K562 treated with DMSO at 1 percent for 12 hours (cell line): ENCODE results near the gene POM121C. TPM values are rescaled to one million over a fixed set of nuclear protein-coding genes. Genes with fewer than 3 reads are reported as not detected.

ENCODE experiments used
- total RNA-seq: library from RNA; unstranded; fragments of 300-600 nt; gene quantifications from 2 replicates; pipeline ENCODE4 v1.2.3, GENCODE V29; 2022; ENCODE audit not compliant: insufficient read depth

Gene POM121C
- total RNA-seq: 20.1 and 80.0 TPM in 2 replicates

DNA sequence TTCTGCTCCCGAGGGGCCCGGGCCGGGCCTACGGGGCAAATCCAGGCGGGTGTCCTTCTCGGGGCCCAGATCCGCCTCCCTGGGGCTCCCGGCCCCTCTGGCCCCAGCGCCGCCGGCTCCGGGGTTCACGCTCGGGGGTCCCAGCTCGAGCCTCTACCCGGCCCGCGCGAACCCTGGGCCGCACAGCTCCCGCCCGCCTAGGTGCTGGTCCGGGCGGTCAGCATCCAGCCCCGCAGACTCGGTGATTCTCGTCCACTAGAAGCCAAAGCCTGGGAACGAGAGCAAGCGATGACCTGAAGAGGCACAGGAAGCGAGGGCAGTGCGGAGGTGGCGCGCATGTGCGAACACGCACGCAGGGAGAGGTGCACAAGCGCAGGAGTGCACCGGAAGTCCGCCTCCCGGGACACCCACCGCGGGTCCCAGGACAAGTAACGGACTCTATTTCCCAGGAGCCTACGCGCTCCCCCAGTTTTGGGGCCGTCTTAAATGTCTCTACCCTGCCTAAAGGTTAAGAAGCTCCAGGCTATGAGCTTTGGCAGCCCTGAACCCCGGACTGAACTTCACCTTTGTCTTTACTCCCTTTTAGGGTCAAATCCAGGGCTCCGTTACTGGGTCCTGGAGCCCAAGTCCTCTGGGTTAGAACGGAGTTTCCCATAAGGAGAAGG lies at the start of gene POM121C:
Gene POM121C (minus strand): TSS at position 321 of the 665 bp plus-strand sequence. CDS start 44,803 bp downstream, outside the sequence.

DNA sequence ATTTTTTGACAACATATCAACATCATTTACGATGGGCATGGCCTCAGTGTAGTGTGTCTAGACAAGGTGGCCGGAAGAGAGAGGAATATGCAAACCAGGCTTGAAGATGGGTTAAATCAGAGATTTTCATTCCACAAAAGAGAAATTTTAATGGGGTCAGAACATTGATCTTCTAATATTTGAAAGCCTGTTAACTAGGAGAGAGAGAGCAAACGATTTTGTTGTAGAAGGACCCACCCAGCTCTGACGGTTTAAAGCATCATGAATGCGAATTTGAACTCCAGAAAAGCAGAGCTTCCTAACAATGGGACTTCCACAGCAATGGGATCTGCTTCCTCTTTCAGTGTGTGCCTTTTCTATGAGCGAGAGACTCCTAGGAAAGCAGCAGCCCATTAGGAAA lies 5.9 kb upstream of the POM121C start, which contains the start of gene SPDYE5:
Gene SPDYE5 (plus strand): TSS at position 301 of the 400 bp plus-strand sequence. CDS start 1,728 bp downstream, outside the sequence.

DNA sequence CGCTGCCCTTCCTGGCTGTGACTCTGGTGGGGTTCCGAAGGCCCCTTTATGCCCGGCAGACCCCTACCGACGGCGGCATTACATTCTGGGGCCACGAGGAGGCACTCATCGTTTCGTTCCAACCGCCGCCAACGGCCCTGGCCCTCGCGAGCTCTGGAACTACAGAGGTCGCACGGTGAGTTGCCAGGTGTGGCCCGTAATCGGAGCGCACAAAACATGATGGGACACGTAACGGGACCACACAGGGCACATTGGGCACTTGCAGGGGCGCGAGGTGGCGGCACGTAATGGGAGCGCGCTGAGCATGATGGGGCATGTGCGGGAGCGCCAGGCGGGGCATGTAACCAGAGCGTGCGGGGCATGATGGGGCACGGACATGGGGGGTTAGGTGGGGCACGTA lies 90.8 kb downstream of the POM121C start, which contains the start of gene TRIM73:
Gene TRIM73 (plus strand): TSS at position 301 of the 400 bp plus-strand sequence. CDS start 3,305 bp downstream, outside the sequence.

Other genes with a start within 250 kb of the POM121C start
- gene TRIM73, start 90.7 kb downstream of the POM121C start, total RNA-seq: 2.1 and 4.8 TPM in 2 replicates
- gene SPDYE5, start 6.0 kb upstream of the POM121C start, total RNA-seq: 0.22 TPM in 1 of 2 replicates, not detected in the other